IMR-90 (cell line): ENCODE results near the gene APPBP2. TPM values are rescaled to one million over a fixed set of nuclear protein-coding genes. Genes with fewer than 3 reads are reported as not detected.

ENCODE experiments used
- ATAC-seq: fragments of 200-7000 bp; cut with Tn5 transposase; 2 replicates; pipeline ENCODE4 v1.9.1; 2020; ENCODE audit warnings: low read depth, mild to moderate bottlenecking, moderate library complexity
- BruUV-seq: library from RNA; stranded (reverse); fragments of 400-500 nt; replicated peaks from 2 replicates; lab custom pipeline; 2021; lab: Mats Ljungman, UMichigan
- CTCF ChIA-PET: fragments of 300-600 bp; formaldehyde crosslinking; extraction: SDS; loops from one replicate; lab custom pipeline; 2021; ENCODE audit warnings: antibody characterized with exemption; lab: Yijun Ruan, JAX
- POLR2A ChIA-PET: fragments of 300-600 bp; sonication (Branson Sonifier 250); formaldehyde crosslinking; loops from one replicate; lab custom pipeline; 2022; ENCODE audit warnings: antibody characterized with exemption; ENCODE audit not compliant: unreplicated experiment; lab: Charles Lee
- DNase-seq: peaks from one replicate; pipeline ENCODE4 v3.0.0; 2013
- H2AFZ ChIP-seq: replicated peaks from 2 replicates; pipeline ENCODE3; 2013; ENCODE audit warnings: low read length, mild to moderate bottlenecking; ENCODE audit not compliant: poor library complexity
- H2AK5ac ChIP-seq: 2 replicates; pipeline ENCODE4 v1.6.1; 2013; ENCODE audit warnings: low read depth, low read length, inconsistent platforms
- H2AK9ac ChIP-seq: replicated peaks from 2 replicates; pipeline ENCODE3; 2013; ENCODE audit warnings: mild to moderate bottlenecking, low read depth, low read length, moderate library complexity; ENCODE audit not compliant: poor library complexity
- H2BK120ac ChIP-seq: 2 replicates; pipeline ENCODE4 v1.6.1; 2013; ENCODE audit warnings: low read depth, low read length, inconsistent platforms
- H2BK15ac ChIP-seq: 3 replicates; pipeline ENCODE4 v1.6.1; 2013; ENCODE audit warnings: low read depth, low read length, inconsistent platforms
- H2BK20ac ChIP-seq: 2 replicates; pipeline ENCODE4 v1.6.1; 2013; ENCODE audit warnings: low read depth, mild to moderate bottlenecking, inconsistent platforms, low read length, moderate library complexity
- H2BK5ac ChIP-seq: 2 replicates; pipeline ENCODE4 v1.6.1; 2013; ENCODE audit warnings: mild to moderate bottlenecking, low read depth, low read length, inconsistent platforms; ENCODE audit not compliant: poor library complexity, severe bottlenecking
- H3K14ac ChIP-seq: replicated peaks from 2 replicates; pipeline ENCODE4 v1.6.1; 2013; ENCODE audit warnings: low read depth, low read length, inconsistent platforms
- H3K18ac ChIP-seq: 2 replicates; pipeline ENCODE4 v1.6.1; 2013; ENCODE audit warnings: low read depth, low read length, control low read depth
- H3K23ac ChIP-seq: 2 replicates; pipeline ENCODE4 v1.6.1; 2013; ENCODE audit warnings: low read depth, low read length, inconsistent platforms
- H3K27ac ChIP-seq: 2 replicates; pipeline ENCODE4 v1.5.1; 2013; ENCODE audit warnings: mild to moderate bottlenecking, control low read depth, low read length; ENCODE audit not compliant: insufficient read depth
- H3K27me3 ChIP-seq: 2 replicates; pipeline ENCODE4 v1.6.1; 2013; ENCODE audit warnings: low read length; ENCODE audit not compliant: control insufficient read depth, insufficient read depth
- H3K36me3 ChIP-seq: 2 replicates; pipeline ENCODE4 v1.6.1; 2013; ENCODE audit warnings: low read length, mixed read lengths; ENCODE audit not compliant: control insufficient read depth, insufficient read depth
- H3K4ac ChIP-seq: 2 replicates; pipeline ENCODE4 v1.6.1; 2013; ENCODE audit warnings: low read depth, low read length, inconsistent platforms
- H3K4me1 ChIP-seq: 2 replicates; pipeline ENCODE4 v1.6.1; 2013; ENCODE audit warnings: low read length, mixed read lengths; ENCODE audit not compliant: control insufficient read depth, insufficient read depth
- H3K4me2 ChIP-seq: 2 replicates; pipeline ENCODE4 v1.6.1; 2013; ENCODE audit warnings: low read depth, mild to moderate bottlenecking, control low read depth, low read length, moderate library complexity
- H3K4me3 ChIP-seq: 2 replicates; pipeline ENCODE4 v1.5.1; 2013; ENCODE audit warnings: low read depth, mild to moderate bottlenecking, control low read depth, low read length, moderate library complexity; ENCODE audit not compliant: insufficient read depth
- H3K56ac ChIP-seq: 2 replicates; pipeline ENCODE4 v1.6.1; 2013; ENCODE audit warnings: low read length, inconsistent platforms; ENCODE audit not compliant: insufficient read depth; ENCODE audit errors: extremely low read depth
- H3K79me1 ChIP-seq, 2 experiments: 2 replicates each; pipeline ENCODE4 v1.6.1; 2013; ENCODE audit warnings: low read length in 2 of 2, inconsistent platforms in 1 of 2, low read depth in 1 of 2
- H3K9ac ChIP-seq: 2 replicates; pipeline ENCODE4 v1.6.1; 2013; ENCODE audit warnings: low read depth, low read length, control low read depth
- H3K9me1 ChIP-seq: 2 replicates; pipeline ENCODE4 v1.6.1; 2013; ENCODE audit warnings: low read length, inconsistent platforms; ENCODE audit not compliant: insufficient read depth
- H3K9me3 ChIP-seq: 2 replicates; pipeline ENCODE4 v1.6.1; 2013; ENCODE audit warnings: low read length; ENCODE audit not compliant: control insufficient read depth, insufficient read depth
- H4K20me1 ChIP-seq: 2 replicates; pipeline ENCODE4 v1.6.1; 2013; ENCODE audit warnings: low read length, inconsistent platforms; ENCODE audit not compliant: insufficient read depth
- H4K5ac ChIP-seq: 2 replicates; pipeline ENCODE4 v1.6.1; 2013; ENCODE audit warnings: mild to moderate bottlenecking, low read depth, low read length, control low read depth
- H4K8ac ChIP-seq, 2 experiments: 2 replicates each; pipeline ENCODE4 v1.6.1; 2013; ENCODE audit warnings: low read depth in 2 of 2, low read length in 2 of 2, control low read depth in 1 of 2, inconsistent platforms in 1 of 2
- H4K91ac ChIP-seq: 2 replicates; pipeline ENCODE4 v1.6.1; 2013; ENCODE audit warnings: low read depth, low read length, inconsistent platforms; ENCODE audit not compliant: insufficient read depth
- CEBPB ChIP-seq: IDR thresholded peaks from 2 replicates; pipeline ENCODE4 v1.6.1; 2012; ENCODE audit warnings: low read depth, low read length, improper control_type of control experiment
- FOS ChIP-seq: fragments of 150-350 bp; IDR thresholded peaks from 2 replicates; pipeline ENCODE4 v1.6.1; 2016; ENCODE audit warnings: low read depth, low read length
- RFX5 ChIP-seq: IDR thresholded peaks from 2 replicates; pipeline ENCODE4 v1.8.0; 2012; ENCODE audit warnings: low read depth, mild to moderate bottlenecking, low read length, moderate library complexity
- WGBS, 2 experiments: methylation state at CpG; one replicate each; pipeline versions ENCODE4 v1.1.5 to v1.1.7; 2013; ENCODE audit warnings: missing lambda C conversion rate in 2 of 2; ENCODE audit not compliant: insufficient read length in 1 of 2; ENCODE audit errors: extremely low coverage in 2 of 2; 5-methylcytosine and 5-hydroxymethylcytosine counted together
- dilution Hi-C: fragments of 300-500 bp; cut with HindIII; formaldehyde crosslinking; loops from one replicate; pipeline ENCODE4 v1.14.3; 2018; ENCODE audit warnings: low sequenced_read_pairs; ENCODE audit not compliant: unreplicated experiment
- in situ Hi-C: fragments of 300-500 bp; cut with MboI; formaldehyde crosslinking; loops from 3 replicates; pipeline ENCODE4 v1.14.3; 2019; ENCODE audit warnings: low sequenced_read_pairs, inconsistent platforms, mixed read lengths
- intact Hi-C: fragments of 100-400 bp; cut with micrococcal nuclease; formaldehyde crosslinking; loops from 2 replicates; pipeline ENCODE4 v1.10.0; 2022
- polyA plus RNA-seq, 3 experiments: library from polyadenylated mRNA; depleted of rRNA; stranded (reverse); fragments of >200 nt; gene quantifications; 2 replicates each; pipeline ENCODE4 v1.2.3, GENCODE V29; 2012; ENCODE audit warnings: low replicate concordance in 1 of 3
- total RNA-seq: library from RNA; depleted of rRNA; stranded (reverse); fragments of >200 nt; gene quantifications from 2 replicates; pipeline ENCODE4 v1.2.3, GENCODE V29; 2012
- TF ChIP-seq, protein P1 (sequence below): conservative IDR thresholded peaks from 2 replicates; pipeline ENCODE4 v1.5.1; 2012; ENCODE audit warnings: mild to moderate bottlenecking, low read depth, low read length, improper control_type of control experiment

APPBP2 gene
- total and polyA plus RNA-seq, 2 of the 4 experiments (the other 2 are of a cell fraction): 12.3 to 93.9 TPM

DNA sequence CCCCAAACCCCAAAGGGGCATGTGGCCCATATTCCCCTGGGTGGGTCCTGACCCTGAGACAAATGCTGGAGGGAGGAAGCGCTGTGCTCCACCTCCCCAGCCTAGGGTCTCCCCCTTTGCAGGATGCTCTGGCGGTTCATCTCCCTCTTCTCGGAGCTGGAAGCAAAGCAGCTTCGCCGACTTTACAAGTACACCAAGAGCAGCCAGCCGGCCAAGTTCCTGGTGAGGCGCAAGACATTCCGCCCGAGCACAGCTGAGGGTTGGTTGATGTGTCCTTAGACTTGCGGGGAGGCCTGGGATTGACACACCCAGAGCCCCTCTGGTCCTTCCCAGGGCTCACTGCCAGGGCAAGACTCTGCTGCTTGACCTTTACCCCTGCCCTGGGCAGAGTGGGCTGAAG lies 99.4 kb downstream of the APPBP2 start:
- no peaks in the 10 kb centered on the region; the same call in 1 of the 2 replicates for H3K4me1 ChIP-seq
- no peak overlapping the region for H3K23ac ChIP-seq
- no peak overlapping the region for H4K8ac ChIP-seq
- no peaks in the 10 kb centered on the region for H3K9me3 ChIP-seq
- H3K79me1 ChIP-seq: no peaks in the 10 kb centered on the region
- no TSS peak for BruUV-seq
- no peak for ATAC-seq
- no peaks in the 10 kb centered on the region for H3K36me3 ChIP-seq
- no peak for DNase-seq
- H2BK120ac ChIP-seq: no peak overlapping the region
- dilution Hi-C loops (no loop called here), intact Hi-C loops (no loop called here), in situ Hi-C loops (no loop called here)
- H4K5ac ChIP-seq: no peak overlapping the region
- H3K14ac ChIP-seq: no peak overlapping the region
- ChIA-PET POLR2A (no interaction called here), CTCF (no interaction called here)
- TF ChIP-seq CEBPB: no peak
- no peak for TF ChIP-seq RFX5
- TF ChIP-seq, protein P1, sequence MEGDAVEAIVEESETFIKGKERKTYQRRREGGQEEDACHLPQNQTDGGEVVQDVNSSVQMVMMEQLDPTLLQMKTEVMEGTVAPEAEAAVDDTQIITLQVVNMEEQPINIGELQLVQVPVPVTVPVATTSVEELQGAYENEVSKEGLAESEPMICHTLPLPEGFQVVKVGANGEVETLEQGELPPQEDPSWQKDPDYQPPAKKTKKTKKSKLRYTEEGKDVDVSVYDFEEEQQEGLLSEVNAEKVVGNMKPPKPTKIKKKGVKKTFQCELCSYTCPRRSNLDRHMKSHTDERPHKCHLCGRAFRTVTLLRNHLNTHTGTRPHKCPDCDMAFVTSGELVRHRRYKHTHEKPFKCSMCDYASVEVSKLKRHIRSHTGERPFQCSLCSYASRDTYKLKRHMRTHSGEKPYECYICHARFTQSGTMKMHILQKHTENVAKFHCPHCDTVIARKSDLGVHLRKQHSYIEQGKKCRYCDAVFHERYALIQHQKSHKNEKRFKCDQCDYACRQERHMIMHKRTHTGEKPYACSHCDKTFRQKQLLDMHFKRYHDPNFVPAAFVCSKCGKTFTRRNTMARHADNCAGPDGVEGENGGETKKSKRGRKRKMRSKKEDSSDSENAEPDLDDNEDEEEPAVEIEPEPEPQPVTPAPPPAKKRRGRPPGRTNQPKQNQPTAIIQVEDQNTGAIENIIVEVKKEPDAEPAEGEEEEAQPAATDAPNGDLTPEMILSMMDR: no peak
- no peak for TF ChIP-seq FOS
- H3K27ac ChIP-seq: no peak overlapping the region
- no peak overlapping the region for H3K4me2 ChIP-seq
- no peak overlapping the region for H2AK9ac ChIP-seq
- no peak overlapping the region for H2AFZ ChIP-seq
- no peak overlapping the region for H2AK5ac ChIP-seq
- no peaks in the 10 kb centered on the region for H3K9me1 ChIP-seq
- H2BK5ac ChIP-seq: no peak overlapping the region
- no peak overlapping the region for H3K56ac ChIP-seq
- H3K4ac ChIP-seq: no peak overlapping the region
- H3K27me3 ChIP-seq: peaks cover 5% of the 10 kb centered on the region
- 81% methylated on average over 5 of the region's 10 CpGs; no CpG with 5 or more reads in 1 of the 2 experiments for WGBS, 2 experiments
- H4K91ac ChIP-seq: no peak overlapping the region
- no peak overlapping the region for H3K4me3 ChIP-seq
- no peak overlapping the region for H2BK20ac ChIP-seq
- H4K20me1 ChIP-seq: no peaks in the 10 kb centered on the region
- no peak overlapping the region for H3K9ac ChIP-seq
- H3K18ac ChIP-seq: no peak overlapping the region
- H2BK15ac ChIP-seq: no peak overlapping the region
